ENCODE data around the gene CHRDL1. TPM values are rescaled to one million over a fixed set of nuclear protein-coding genes. Genes with fewer than 3 reads are reported as not detected.
"Not testable (repeated sequence)": the region's sequence is repeated elsewhere in the genome, so short reads cannot be mapped to it uniquely, and the experiment has no call there.

Gene CHRDL1
- total RNA-seq, 1 experiment from 2014 or later, result 11.1 TPM

GRCh38 chrX:110665223-110666002 lies 130.2 kb downstream of the CHRDL1 start (continued):
- TF ChIP-seq E2F5 (CRISPR knock-in tag; IDR thresholded peaks at IDR 0.05) (no peak), ZNF425 (CRISPR knock-in tag; conservative IDR thresholded peaks at IDR 0.05) (no peak), CBFB (CRISPR knock-in tag; IDR thresholded peaks at IDR 0.05; ENCODE audit: low read depth) (no peak)

- ATAC-seq, result no peak
- Mint-ChIP-seq H3K27me3 (ENCODE audit: low read depth) (peaks cover 2% of the 10 kb centered on the region; the same call in 1 of the 2 replicates), H3K36me3 (peaks cover 3% of the 10 kb centered on the region; the same call in 1 of the 2 replicates), H3K9me3 (peaks cover 17% of the 10 kb centered on the region), H3K27ac (no peak overlapping the region), H3K4me1 (no peaks in the 10 kb centered on the region), H3K4me3 (no peak overlapping the region)
- DNase-seq (ENCODE audit: low spot score), result no peak
- POLR2A ChIA-PET, result no interaction called here
- CTCF ChIA-PET, result no interaction called here
- TF ChIP-seq ZNF416 (CRISPR knock-in tag; IDR thresholded peaks at IDR 0.05) (no peak), ATF1 (CRISPR knock-in tag; IDR thresholded peaks at IDR 0.05) (no peak), ZNF396 (CRISPR knock-in tag; IDR thresholded peaks at IDR 0.05; ENCODE audit: borderline replicate concordance) (no peak), NR2C2 (CRISPR knock-in tag; IDR thresholded peaks at IDR 0.05) (no peak), E2F5 (CRISPR knock-in tag; IDR thresholded peaks at IDR 0.05) (no peak), IRF2 (CRISPR knock-in tag; IDR thresholded peaks at IDR 0.05; ENCODE audit: borderline replicate concordance, low read depth) (no peak), GTF2I (CRISPR knock-in tag; conservative IDR thresholded peaks at IDR 0.05) (no peak), ZNF263 (CRISPR knock-in tag; IDR thresholded peaks at IDR 0.05; ENCODE audit: low read depth) (no peak), KAT7 (CRISPR knock-in tag; IDR thresholded peaks at IDR 0.05; ENCODE audit: borderline replicate concordance) (no peak), JAZF1 (CRISPR knock-in tag; IDR thresholded peaks at IDR 0.05) (no peak), OVOL2 (CRISPR knock-in tag; IDR thresholded peaks at IDR 0.05; ENCODE audit: borderline replicate concordance) (no peak), ZNF423 (CRISPR knock-in tag; IDR thresholded peaks at IDR 0.05) (no peak), ETV6 (CRISPR knock-in tag; IDR thresholded peaks at IDR 0.05) (no peak)
Measured at GRCh38 chrX:110657073-110657472, 138.5 kb downstream of the CHRDL1 start.

- H3K9me3 Mint-ChIP-seq, result peaks cover 15% of the 10 kb centered on the region
- H3K27me3 Mint-ChIP-seq (ENCODE audit: low read depth); H3K4me3 Mint-ChIP-seq; CTCF ChIA-PET; POLR2A ChIA-PET; DNase-seq (ENCODE audit: low spot score); ATAC-seq; H3K36me3 Mint-ChIP-seq; H3K4me1 Mint-ChIP-seq; H3K27ac Mint-ChIP-seq: not testable (repeated sequence)
Measured at GRCh38 chrX:110654280-110654679, 141.3 kb downstream of the CHRDL1 start.

GRCh38 chrX:110646386-110646785 lies 149.2 kb downstream of the CHRDL1 start:
- DNase-seq (ENCODE audit: low spot score) (no peak), ATAC-seq (no peak)
- POLR2A ChIA-PET, result no interaction called here
- no peaks in the 10 kb centered on the region; the same call in 1 of the 2 replicates for H3K27me3 Mint-ChIP-seq (ENCODE audit: low read depth)
- H3K9me3 Mint-ChIP-seq, result peaks cover 7% of the 10 kb centered on the region
- CTCF ChIA-PET, result no interaction called here
- H3K4me3 Mint-ChIP-seq, result no peak overlapping the region
- H3K27ac Mint-ChIP-seq, result no peak overlapping the region
- no peaks in the 10 kb centered on the region for H3K4me1 Mint-ChIP-seq
- H3K36me3 Mint-ChIP-seq, result peaks cover 3% of the 10 kb centered on the region
- TF ChIP-seq ZNF416 (CRISPR knock-in tag; IDR thresholded peaks at IDR 0.05) (no peak), ZNF532 (CRISPR knock-in tag; IDR thresholded peaks at IDR 0.05; ENCODE audit: borderline replicate concordance) (no peak), SMAD3 (CRISPR knock-in tag; IDR thresholded peaks at IDR 0.05; ENCODE audit: borderline replicate concordance) (no peak), OVOL2 (CRISPR knock-in tag; IDR thresholded peaks at IDR 0.05; ENCODE audit: borderline replicate concordance) (no peak), SP1 (CRISPR knock-in tag; conservative IDR thresholded peaks at IDR 0.05) (no peak), EMX1 (CRISPR knock-in tag; IDR thresholded peaks at IDR 0.05) (no peak), CBFB (CRISPR knock-in tag; IDR thresholded peaks at IDR 0.05; ENCODE audit: low read depth) (no peak), FOXJ3 (CRISPR knock-in tag; IDR thresholded peaks at IDR 0.05; ENCODE audit: borderline replicate concordance) (no peak), MAX (CRISPR knock-in tag; IDR thresholded peaks at IDR 0.05) (no peak)

Measured in WTC11 (cell line).